ENCODE results near the gene ARHGAP1.
"Not testable (repeated sequence)": the region's sequence is repeated elsewhere in the genome, so short reads cannot be mapped to it uniquely, and the experiment has no call there.

Gene ARHGAP1

GRCh38 chr11:46677991-46678740 is 22.3 kb downstream of the ARHGAP1 start:
- no peak for DNase-seq
- in situ Hi-C loops (cut with HindIII; ENCODE audit: low pct_ligation_motif_present, low pct_unique_long_range_greater_than_20kb, low sequenced_read_pairs), result no loop called here

GRCh38 chr11:46677169-46677568 is 23.2 kb downstream of the ARHGAP1 start:
- no peak for DNase-seq
- in situ Hi-C loops (cut with HindIII; ENCODE audit: low pct_ligation_motif_present, low pct_unique_long_range_greater_than_20kb, low sequenced_read_pairs), result no loop called here

GRCh38 chr11:46676436-46677158 is 23.8 kb downstream of the ARHGAP1 start:
- in situ Hi-C loops (cut with HindIII; ENCODE audit: low pct_ligation_motif_present, low pct_unique_long_range_greater_than_20kb, low sequenced_read_pairs), result no loop called here
- no peak for DNase-seq

- in situ Hi-C loops (cut with HindIII; ENCODE audit: low pct_ligation_motif_present, low pct_unique_long_range_greater_than_20kb, low sequenced_read_pairs), result no loop called here
These were observed 24.5 kb downstream of the ARHGAP1 start for GRCh38 chr11:46675949-46676348.

GRCh38 chr11:46675288-46675851 is 25.0 kb downstream of the ARHGAP1 start:
- in situ Hi-C loops (cut with HindIII; ENCODE audit: low pct_ligation_motif_present, low pct_unique_long_range_greater_than_20kb, low sequenced_read_pairs), result no loop called here
- peak; percentile 18 for DNase-seq

More at GRCh38 chr11:46675949-46676348, 24.5 kb downstream of the ARHGAP1 start:
- no peak for DNase-seq

- in situ Hi-C loops (cut with HindIII; ENCODE audit: low pct_ligation_motif_present, low pct_unique_long_range_greater_than_20kb, low sequenced_read_pairs), result no loop called here
- no peak for DNase-seq
These were observed 25.7 kb downstream of the ARHGAP1 start for GRCh38 chr11:46674463-46675287.

GRCh38 chr11:46673713-46674462 is 26.5 kb downstream of the ARHGAP1 start:
- DNase-seq, result no peak
- in situ Hi-C loops (cut with HindIII; ENCODE audit: low pct_ligation_motif_present, low pct_unique_long_range_greater_than_20kb, low sequenced_read_pairs), result no loop called here

GRCh38 chr11:46672381-46672839 is 28.0 kb downstream of the ARHGAP1 start:
- in situ Hi-C loops (cut with HindIII; ENCODE audit: low pct_ligation_motif_present, low pct_unique_long_range_greater_than_20kb, low sequenced_read_pairs), result no loop called here

GRCh38 chr11:46671958-46672315 is 28.5 kb downstream of the ARHGAP1 start:
- no peak for DNase-seq
- in situ Hi-C loops (cut with HindIII; ENCODE audit: low pct_ligation_motif_present, low pct_unique_long_range_greater_than_20kb, low sequenced_read_pairs), result no loop called here

More at GRCh38 chr11:46672381-46672839, 28.0 kb downstream of the ARHGAP1 start:
- no peak for DNase-seq

GRCh38 chr11:46670521-46670920 is 29.9 kb downstream of the ARHGAP1 start:
- in situ Hi-C loops (cut with HindIII; ENCODE audit: low pct_ligation_motif_present, low pct_unique_long_range_greater_than_20kb, low sequenced_read_pairs); DNase-seq: not testable (repeated sequence)

GRCh38 chr11:46669711-46670139 is 30.7 kb downstream of the ARHGAP1 start:
- DNase-seq, result peak; percentile 28
- in situ Hi-C loops (cut with HindIII; ENCODE audit: low pct_ligation_motif_present, low pct_unique_long_range_greater_than_20kb, low sequenced_read_pairs), result no loop called here

GRCh38 chr11:46668480-46669085 is 31.8 kb downstream of the ARHGAP1 start:
- in situ Hi-C loops (cut with HindIII; ENCODE audit: low pct_ligation_motif_present, low pct_unique_long_range_greater_than_20kb, low sequenced_read_pairs), result no loop called here
- no peak for DNase-seq

- no peak for DNase-seq
- in situ Hi-C loops (cut with HindIII; ENCODE audit: low pct_ligation_motif_present, low pct_unique_long_range_greater_than_20kb, low sequenced_read_pairs), result no loop called here
These were observed 33.4 kb downstream of the ARHGAP1 start for GRCh38 chr11:46667043-46667481.

GRCh38 chr11:46666516-46666915 is 33.9 kb downstream of the ARHGAP1 start:
- in situ Hi-C loops (cut with HindIII; ENCODE audit: low pct_ligation_motif_present, low pct_unique_long_range_greater_than_20kb, low sequenced_read_pairs), result no loop called here
- DNase-seq, result no peak

- DNase-seq, result no peak
- in situ Hi-C loops (cut with HindIII; ENCODE audit: low pct_ligation_motif_present, low pct_unique_long_range_greater_than_20kb, low sequenced_read_pairs), result no loop called here
These were observed 35.1 kb downstream of the ARHGAP1 start for GRCh38 chr11:46665356-46665755.

- DNase-seq, result no peak
- in situ Hi-C loops (cut with HindIII; ENCODE audit: low pct_ligation_motif_present, low pct_unique_long_range_greater_than_20kb, low sequenced_read_pairs), result no loop called here
These were observed 35.8 kb downstream of the ARHGAP1 start for GRCh38 chr11:46664612-46665011.

- in situ Hi-C loops (cut with HindIII; ENCODE audit: low pct_ligation_motif_present, low pct_unique_long_range_greater_than_20kb, low sequenced_read_pairs), result no loop called here
- no peak for DNase-seq
These were observed 37.0 kb downstream of the ARHGAP1 start for GRCh38 chr11:46663277-46663940.

All from ACHN (cell line).